Activated CD8-positive, alpha-beta memory T cell treated with anti-CD3 and anti-CD28 coated beads, Interleukin-2, amount 50 U/mL, for 48 hours (primary cell): Measurements from ENCODE around the gene A4GNT.

Experiments
- DNase-seq: peaks from one replicate; pipeline ENCODE4 v3.0.0-alpha.2; 2020

Gene A4GNT

GRCh38 chr3:138078096-138078495, 54.1 kb downstream of the A4GNT start:
- DNase-seq, result no peak
